IMR-90 (cell line): Measurements from ENCODE around the gene C1QTNF9B. TPM values are rescaled to one million over a fixed set of nuclear protein-coding genes. Genes with fewer than 3 reads are reported as not detected.

ENCODE experiments used
- ATAC-seq: fragments of 200-7000 bp; cut with Tn5 transposase; 2 replicates; pipeline ENCODE4 v1.9.1; 2020; ENCODE audit warnings: low read depth, mild to moderate bottlenecking, moderate library complexity
- BruUV-seq: library from RNA; stranded (reverse); fragments of 400-500 nt; replicated peaks from 2 replicates; lab custom pipeline; 2021; lab: Mats Ljungman, UMichigan
- CTCF ChIA-PET: fragments of 300-600 bp; formaldehyde crosslinking; extraction: SDS; loops from one replicate; lab custom pipeline; 2021; ENCODE audit warnings: antibody characterized with exemption; lab: Yijun Ruan, JAX
- POLR2A ChIA-PET: fragments of 300-600 bp; sonication (Branson Sonifier 250); formaldehyde crosslinking; loops from one replicate; lab custom pipeline; 2022; ENCODE audit warnings: antibody characterized with exemption; ENCODE audit not compliant: unreplicated experiment; lab: Charles Lee
- DNase-seq: peaks from one replicate; pipeline ENCODE4 v3.0.0; 2013
- H2AFZ ChIP-seq: replicated peaks from 2 replicates; pipeline ENCODE3; 2013; ENCODE audit warnings: low read length, mild to moderate bottlenecking; ENCODE audit not compliant: poor library complexity
- H2AK5ac ChIP-seq: 2 replicates; pipeline ENCODE4 v1.6.1; 2013; ENCODE audit warnings: low read depth, low read length, inconsistent platforms
- H2AK9ac ChIP-seq: replicated peaks from 2 replicates; pipeline ENCODE3; 2013; ENCODE audit warnings: mild to moderate bottlenecking, low read depth, low read length, moderate library complexity; ENCODE audit not compliant: poor library complexity
- H2BK120ac ChIP-seq: 2 replicates; pipeline ENCODE4 v1.6.1; 2013; ENCODE audit warnings: low read depth, low read length, inconsistent platforms
- H2BK15ac ChIP-seq: 3 replicates; pipeline ENCODE4 v1.6.1; 2013; ENCODE audit warnings: low read depth, low read length, inconsistent platforms
- H2BK20ac ChIP-seq: 2 replicates; pipeline ENCODE4 v1.6.1; 2013; ENCODE audit warnings: low read depth, mild to moderate bottlenecking, inconsistent platforms, low read length, moderate library complexity
- H2BK5ac ChIP-seq: 2 replicates; pipeline ENCODE4 v1.6.1; 2013; ENCODE audit warnings: mild to moderate bottlenecking, low read depth, low read length, inconsistent platforms; ENCODE audit not compliant: poor library complexity, severe bottlenecking
- H3K14ac ChIP-seq: replicated peaks from 2 replicates; pipeline ENCODE4 v1.6.1; 2013; ENCODE audit warnings: low read depth, low read length, inconsistent platforms
- H3K18ac ChIP-seq: 2 replicates; pipeline ENCODE4 v1.6.1; 2013; ENCODE audit warnings: low read depth, low read length, control low read depth
- H3K23ac ChIP-seq: 2 replicates; pipeline ENCODE4 v1.6.1; 2013; ENCODE audit warnings: low read depth, low read length, inconsistent platforms
- H3K27ac ChIP-seq: 2 replicates; pipeline ENCODE4 v1.5.1; 2013; ENCODE audit warnings: mild to moderate bottlenecking, control low read depth, low read length; ENCODE audit not compliant: insufficient read depth
- H3K27me3 ChIP-seq: 2 replicates; pipeline ENCODE4 v1.6.1; 2013; ENCODE audit warnings: low read length; ENCODE audit not compliant: control insufficient read depth, insufficient read depth
- H3K36me3 ChIP-seq: 2 replicates; pipeline ENCODE4 v1.6.1; 2013; ENCODE audit warnings: low read length, mixed read lengths; ENCODE audit not compliant: control insufficient read depth, insufficient read depth
- H3K4ac ChIP-seq: 2 replicates; pipeline ENCODE4 v1.6.1; 2013; ENCODE audit warnings: low read depth, low read length, inconsistent platforms
- H3K4me1 ChIP-seq: 2 replicates; pipeline ENCODE4 v1.6.1; 2013; ENCODE audit warnings: low read length, mixed read lengths; ENCODE audit not compliant: control insufficient read depth, insufficient read depth
- H3K4me2 ChIP-seq: 2 replicates; pipeline ENCODE4 v1.6.1; 2013; ENCODE audit warnings: low read depth, mild to moderate bottlenecking, control low read depth, low read length, moderate library complexity
- H3K4me3 ChIP-seq: 2 replicates; pipeline ENCODE4 v1.5.1; 2013; ENCODE audit warnings: low read depth, mild to moderate bottlenecking, control low read depth, low read length, moderate library complexity; ENCODE audit not compliant: insufficient read depth
- H3K56ac ChIP-seq: 2 replicates; pipeline ENCODE4 v1.6.1; 2013; ENCODE audit warnings: low read length, inconsistent platforms; ENCODE audit not compliant: insufficient read depth; ENCODE audit errors: extremely low read depth
- H3K79me1 ChIP-seq, 2 experiments: 2 replicates each; pipeline ENCODE4 v1.6.1; 2013; ENCODE audit warnings: low read length in 2 of 2, inconsistent platforms in 1 of 2, low read depth in 1 of 2
- H3K9ac ChIP-seq: 2 replicates; pipeline ENCODE4 v1.6.1; 2013; ENCODE audit warnings: low read depth, low read length, control low read depth
- H3K9me1 ChIP-seq: 2 replicates; pipeline ENCODE4 v1.6.1; 2013; ENCODE audit warnings: low read length, inconsistent platforms; ENCODE audit not compliant: insufficient read depth
- H3K9me3 ChIP-seq: 2 replicates; pipeline ENCODE4 v1.6.1; 2013; ENCODE audit warnings: low read length; ENCODE audit not compliant: control insufficient read depth, insufficient read depth
- H4K20me1 ChIP-seq: 2 replicates; pipeline ENCODE4 v1.6.1; 2013; ENCODE audit warnings: low read length, inconsistent platforms; ENCODE audit not compliant: insufficient read depth
- H4K5ac ChIP-seq: 2 replicates; pipeline ENCODE4 v1.6.1; 2013; ENCODE audit warnings: mild to moderate bottlenecking, low read depth, low read length, control low read depth
- H4K8ac ChIP-seq, 2 experiments: 2 replicates each; pipeline ENCODE4 v1.6.1; 2013; ENCODE audit warnings: low read depth in 2 of 2, low read length in 2 of 2, control low read depth in 1 of 2, inconsistent platforms in 1 of 2
- H4K91ac ChIP-seq: 2 replicates; pipeline ENCODE4 v1.6.1; 2013; ENCODE audit warnings: low read depth, low read length, inconsistent platforms; ENCODE audit not compliant: insufficient read depth
- CEBPB ChIP-seq: IDR thresholded peaks from 2 replicates; pipeline ENCODE4 v1.6.1; 2012; ENCODE audit warnings: low read depth, low read length, improper control_type of control experiment
- MAFK ChIP-seq: IDR thresholded peaks from 2 replicates; pipeline ENCODE4 v1.6.1; 2012; ENCODE audit warnings: low read depth, low read length, improper control_type of control experiment
- MXI1 ChIP-seq: IDR thresholded peaks from 2 replicates; pipeline ENCODE4 v1.6.1; 2012; ENCODE audit warnings: low read depth, mild to moderate bottlenecking, low read length, moderate library complexity, borderline replicate concordance
- NFE2L2 ChIP-seq: fragments of 150-350 bp; IDR thresholded peaks from 2 replicates; pipeline ENCODE4 v1.6.1; 2016; ENCODE audit warnings: low read depth, mild to moderate bottlenecking, low read length
- RCOR1 ChIP-seq: IDR thresholded peaks from 2 replicates; pipeline ENCODE4 v1.6.1; 2012; ENCODE audit warnings: mild to moderate bottlenecking, low read length, improper control_type of control experiment; ENCODE audit not compliant: insufficient replicate concordance
- WGBS, 2 experiments: methylation state at CpG; one replicate each; pipeline versions ENCODE4 v1.1.5 to v1.1.7; 2013; ENCODE audit warnings: missing lambda C conversion rate in 2 of 2; ENCODE audit not compliant: insufficient read length in 1 of 2; ENCODE audit errors: extremely low coverage in 2 of 2; 5-methylcytosine and 5-hydroxymethylcytosine counted together
- dilution Hi-C: fragments of 300-500 bp; cut with HindIII; formaldehyde crosslinking; loops from one replicate; pipeline ENCODE4 v1.14.3; 2018; ENCODE audit warnings: low sequenced_read_pairs; ENCODE audit not compliant: unreplicated experiment
- in situ Hi-C: fragments of 300-500 bp; cut with MboI; formaldehyde crosslinking; loops from 3 replicates; pipeline ENCODE4 v1.14.3; 2019; ENCODE audit warnings: low sequenced_read_pairs, inconsistent platforms, mixed read lengths
- intact Hi-C: fragments of 100-400 bp; cut with micrococcal nuclease; formaldehyde crosslinking; loops from 2 replicates; pipeline ENCODE4 v1.10.0; 2022
- polyA plus RNA-seq, 3 experiments: library from polyadenylated mRNA; depleted of rRNA; stranded (reverse); fragments of >200 nt; gene quantifications; 2 replicates each; pipeline ENCODE4 v1.2.3, GENCODE V29; 2012; ENCODE audit warnings: low replicate concordance in 1 of 3
- total RNA-seq: library from RNA; depleted of rRNA; stranded (reverse); fragments of >200 nt; gene quantifications from 2 replicates; pipeline ENCODE4 v1.2.3, GENCODE V29; 2012
- TF ChIP-seq, protein P1 (sequence below): conservative IDR thresholded peaks from 2 replicates; pipeline ENCODE4 v1.5.1; 2012; ENCODE audit warnings: mild to moderate bottlenecking, low read depth, low read length, improper control_type of control experiment

The C1QTNF9B gene
- total and polyA plus RNA-seq, 2 of the 4 experiments (the other 2 are of a cell fraction), result 0.72 to 1.1 TPM

- WGBS, 2 experiments, result no CpG with 5 or more reads among the region's 1 CpG
- no peak overlapping the region for H3K4me3 ChIP-seq
- no peak overlapping the region for H3K4me2 ChIP-seq
- DNase-seq, result no peak
- ATAC-seq, result no peak
- no peak overlapping the region for H3K14ac ChIP-seq
- H2BK5ac ChIP-seq, result no peak overlapping the region
- no peak overlapping the region for H4K5ac ChIP-seq
- H2AFZ ChIP-seq, result no peak overlapping the region
- H3K36me3 ChIP-seq, result no peaks in the 10 kb centered on the region
- in situ Hi-C loops (no loop called here), dilution Hi-C loops (no loop called here), intact Hi-C loops (no loop called here)
- H3K27ac ChIP-seq, result no peak overlapping the region
- no peak for TF ChIP-seq MXI1
- no peak for TF ChIP-seq RCOR1
- TF ChIP-seq CEBPB, result no peak
- TF ChIP-seq, protein P1, sequence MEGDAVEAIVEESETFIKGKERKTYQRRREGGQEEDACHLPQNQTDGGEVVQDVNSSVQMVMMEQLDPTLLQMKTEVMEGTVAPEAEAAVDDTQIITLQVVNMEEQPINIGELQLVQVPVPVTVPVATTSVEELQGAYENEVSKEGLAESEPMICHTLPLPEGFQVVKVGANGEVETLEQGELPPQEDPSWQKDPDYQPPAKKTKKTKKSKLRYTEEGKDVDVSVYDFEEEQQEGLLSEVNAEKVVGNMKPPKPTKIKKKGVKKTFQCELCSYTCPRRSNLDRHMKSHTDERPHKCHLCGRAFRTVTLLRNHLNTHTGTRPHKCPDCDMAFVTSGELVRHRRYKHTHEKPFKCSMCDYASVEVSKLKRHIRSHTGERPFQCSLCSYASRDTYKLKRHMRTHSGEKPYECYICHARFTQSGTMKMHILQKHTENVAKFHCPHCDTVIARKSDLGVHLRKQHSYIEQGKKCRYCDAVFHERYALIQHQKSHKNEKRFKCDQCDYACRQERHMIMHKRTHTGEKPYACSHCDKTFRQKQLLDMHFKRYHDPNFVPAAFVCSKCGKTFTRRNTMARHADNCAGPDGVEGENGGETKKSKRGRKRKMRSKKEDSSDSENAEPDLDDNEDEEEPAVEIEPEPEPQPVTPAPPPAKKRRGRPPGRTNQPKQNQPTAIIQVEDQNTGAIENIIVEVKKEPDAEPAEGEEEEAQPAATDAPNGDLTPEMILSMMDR, result no peak
- no peak for TF ChIP-seq MAFK
- no peak for TF ChIP-seq NFE2L2
- ChIA-PET POLR2A (no interaction called here), CTCF (no interaction called here)
- no peak overlapping the region for H3K18ac ChIP-seq
- H3K9ac ChIP-seq, result no peak overlapping the region
- no peak overlapping the region for H4K91ac ChIP-seq
- H3K9me1 ChIP-seq, result no peaks in the 10 kb centered on the region
- H3K56ac ChIP-seq, result no peak overlapping the region
- H3K23ac ChIP-seq, result no peak overlapping the region
- H3K4ac ChIP-seq, result no peak overlapping the region
- no peak overlapping the region for H2AK9ac ChIP-seq
- H3K27me3 ChIP-seq, result no peaks in the 10 kb centered on the region
- H3K4me1 ChIP-seq, result no peaks in the 10 kb centered on the region
- no TSS peak for BruUV-seq
- H2BK15ac ChIP-seq, result no peak overlapping the region
- H4K20me1 ChIP-seq, result no peaks in the 10 kb centered on the region
- H3K79me1 ChIP-seq, result no peaks in the 10 kb centered on the region
- H2AK5ac ChIP-seq, result no peak overlapping the region
- no peak overlapping the region for H2BK120ac ChIP-seq
- no peaks in the 10 kb centered on the region for H3K9me3 ChIP-seq
- no peak overlapping the region for H2BK20ac ChIP-seq
- H4K8ac ChIP-seq, result no peak overlapping the region
Observed at GRCh38 chr13:23912469-23912868, 15.2 kb upstream of the C1QTNF9B start.
